Endodermal cell (in vitro differentiated cells): ENCODE data around the gene RABGAP1L. TPM values are rescaled to one million over a fixed set of nuclear protein-coding genes. Genes with fewer than 3 reads are reported as not detected.

Source experiments
- DNase-seq: peaks from one replicate; pipeline ENCODE4 v3.0.0-alpha.2; 2017
- H3K27ac ChIP-seq: 2 replicates; pipeline ENCODE4 v1.5.1; 2013; ENCODE audit warnings: mild to moderate bottlenecking, low read depth, low read length, moderate library complexity
- H3K27me3 ChIP-seq: 2 replicates; pipeline ENCODE4 v1.6.1; 2013; ENCODE audit warnings: mild to moderate bottlenecking, low read length, moderate library complexity; ENCODE audit not compliant: insufficient read depth, control insufficient read depth, poor library complexity, severe bottlenecking
- H3K36me3 ChIP-seq: 2 replicates; pipeline ENCODE4 v1.7.0; 2013; ENCODE audit warnings: mild to moderate bottlenecking, low read length, moderate library complexity; ENCODE audit not compliant: control insufficient read depth, insufficient read depth
- H3K4me1 ChIP-seq: one replicate; pipeline ENCODE4 v1.7.0; 2013; ENCODE audit warnings: low read length; ENCODE audit not compliant: control insufficient read depth, insufficient read depth
- H3K4me3 ChIP-seq: 2 replicates; pipeline ENCODE4 v1.5.1; 2013; ENCODE audit warnings: mild to moderate bottlenecking, low read length, moderate library complexity
- H3K9ac ChIP-seq: 2 replicates; pipeline ENCODE4 v1.6.1; 2013; ENCODE audit warnings: mild to moderate bottlenecking, low read length, moderate library complexity; ENCODE audit not compliant: poor library complexity, severe bottlenecking; ENCODE audit errors: extremely low read depth
- H3K9me3 ChIP-seq: 2 replicates; pipeline ENCODE4 v1.6.1; 2013; ENCODE audit warnings: mild to moderate bottlenecking, low read length, moderate library complexity; ENCODE audit not compliant: control insufficient read depth
- H3K27ac Mint-ChIP-seq: 2 replicates; pipeline ENCODE4 v1.8.0; 2020; ENCODE audit warnings: mixed read lengths
- H3K27me3 Mint-ChIP-seq: 2 replicates; pipeline ENCODE4 v1.8.0; 2021; ENCODE audit warnings: mild to moderate bottlenecking, mixed read lengths; ENCODE audit not compliant: insufficient read depth
- H3K36me3 Mint-ChIP-seq: 2 replicates; pipeline ENCODE4 v1.8.0; 2020; ENCODE audit warnings: low read depth, mixed read lengths
- H3K4me1 Mint-ChIP-seq: 2 replicates; pipeline ENCODE4 v1.8.0; 2020; ENCODE audit warnings: mixed read lengths
- H3K4me3 Mint-ChIP-seq: 2 replicates; pipeline ENCODE4 v1.8.0; 2020; ENCODE audit warnings: mild to moderate bottlenecking, moderate library complexity, mixed read lengths
- H3K9me3 Mint-ChIP-seq: 2 replicates; pipeline ENCODE4 v1.8.0; 2020; ENCODE audit warnings: mild to moderate bottlenecking, mixed read lengths
- CTCF ChIP-seq: fragments of 200-600 bp; sonication (generic); conservative IDR thresholded peaks from 2 replicates; pipeline ENCODE4 v1.5.0; 2021; ENCODE audit warnings: antibody characterized with exemption, mild to moderate bottlenecking
- WGBS, 2 experiments: methylation state at CpG; one replicate each; pipeline versions ENCODE4 v1.1.5 to v1.1.7; 2013; ENCODE audit warnings: missing lambda C conversion rate in 2 of 2, mixed read lengths in 1 of 2; ENCODE audit not compliant: insufficient coverage in 1 of 2, insufficient read length in 1 of 2; 5-methylcytosine and 5-hydroxymethylcytosine counted together
- total RNA-seq, 2 donors: library from RNA; stranded (reverse); fragmentation: NEBNext Ultra II Directional in 1 of 2; extraction: Animal tissue kit (Norgen Biotek cat#: 25700) in 1 of 2; gene quantifications; 2 replicates in 1 of 2; 3 replicates in 1 of 2; pipeline ENCODE4 v1.2.1, GENCODE V29; 2021

RABGAP1L gene
- total RNA-seq, 2 donors from 2014 or later: 32.5 to 36.9 TPM

- Histone ChIP-seq H3K4me3 (no peak overlapping the region), H3K36me3 (peaks cover 5% of the 10 kb centered on the region), H3K27ac (no peak overlapping the region), H3K27me3 (no peaks in the 10 kb centered on the region), H3K9ac (no peak overlapping the region), H3K9me3 (peaks cover 4% of the 10 kb centered on the region), H3K4me1 (no peaks in the 10 kb centered on the region)
- DNase-seq: no peak
- no peaks in the 10 kb centered on the region for H3K4me1 Mint-ChIP-seq
- no peak for TF ChIP-seq CTCF
- WGBS, 2 experiments: 40 to 70% methylated on average over 1 to 2 of the region's 2 CpGs
- H3K36me3 Mint-ChIP-seq: peaks cover 18% of the 10 kb centered on the region
- H3K27ac Mint-ChIP-seq: no peak overlapping the region
- no peak overlapping the region for H3K4me3 Mint-ChIP-seq
- H3K9me3 Mint-ChIP-seq: no peaks in the 10 kb centered on the region
- H3K27me3 Mint-ChIP-seq: no peaks in the 10 kb centered on the region
These were observed 130.5 kb downstream of the RABGAP1L start for GRCh38 chr1:174289644-174290310.

- H3K4me1 ChIP-seq: no peaks in the 10 kb centered on the region
- peaks cover 5% of the 10 kb centered on the region for H3K36me3 ChIP-seq
- peaks cover 18% of the 10 kb centered on the region for H3K36me3 Mint-ChIP-seq
- no peaks in the 10 kb centered on the region for H3K4me1 Mint-ChIP-seq
- no peak overlapping the region for H3K27ac Mint-ChIP-seq
- H3K4me3 ChIP-seq: no peak overlapping the region
- no peak overlapping the region for H3K27ac ChIP-seq
- H3K9me3 ChIP-seq: peaks cover 4% of the 10 kb centered on the region
- H3K9me3 Mint-ChIP-seq: no peaks in the 10 kb centered on the region
- no peaks in the 10 kb centered on the region for H3K27me3 ChIP-seq
- no peak overlapping the region for H3K9ac ChIP-seq
- TF ChIP-seq CTCF: no peak
- H3K4me3 Mint-ChIP-seq: no peak overlapping the region
- no peaks in the 10 kb centered on the region for H3K27me3 Mint-ChIP-seq
- no peak for DNase-seq
These were observed 131.7 kb downstream of the RABGAP1L start for GRCh38 chr1:174291059-174291458.

- no peaks in the 10 kb centered on the region for H3K4me1 ChIP-seq
- no peak overlapping the region for H3K27ac ChIP-seq
- TF ChIP-seq CTCF: no peak
- Mint-ChIP-seq H3K4me1 (no peaks in the 10 kb centered on the region), H3K4me3 (no peak overlapping the region), H3K36me3 (peaks cover 6% of the 10 kb centered on the region), H3K9me3 (peaks cover 9% of the 10 kb centered on the region), H3K27me3 (no peaks in the 10 kb centered on the region), H3K27ac (no peak overlapping the region)
- no peak for DNase-seq
- peaks cover 5% of the 10 kb centered on the region for H3K36me3 ChIP-seq
- no peaks in the 10 kb centered on the region for H3K27me3 ChIP-seq
- 89 to 96% methylated on average over 4 of the region's 4 CpGs for WGBS, 2 experiments
- H3K9ac ChIP-seq: no peak overlapping the region
- H3K4me3 ChIP-seq: no peak overlapping the region
- peaks cover 12% of the 10 kb centered on the region for H3K9me3 ChIP-seq
These were observed 137.0 kb downstream of the RABGAP1L start for GRCh38 chr1:174296309-174296708.
